C4-2B (cell line): ENCODE measurements around the gene JPT2.

Experiments used
- ZFX ChIP-seq: fragments of 450-650 bp; IDR thresholded peaks from 2 replicates; pipeline ENCODE4 v1.6.1; 2017
- TF ChIP-seq, protein P1 (sequence below): fragments of 450-650 bp; conservative IDR thresholded peaks from 2 replicates; pipeline ENCODE4 v1.5.1; 2017; ENCODE audit warnings: mild to moderate bottlenecking

DNA sequence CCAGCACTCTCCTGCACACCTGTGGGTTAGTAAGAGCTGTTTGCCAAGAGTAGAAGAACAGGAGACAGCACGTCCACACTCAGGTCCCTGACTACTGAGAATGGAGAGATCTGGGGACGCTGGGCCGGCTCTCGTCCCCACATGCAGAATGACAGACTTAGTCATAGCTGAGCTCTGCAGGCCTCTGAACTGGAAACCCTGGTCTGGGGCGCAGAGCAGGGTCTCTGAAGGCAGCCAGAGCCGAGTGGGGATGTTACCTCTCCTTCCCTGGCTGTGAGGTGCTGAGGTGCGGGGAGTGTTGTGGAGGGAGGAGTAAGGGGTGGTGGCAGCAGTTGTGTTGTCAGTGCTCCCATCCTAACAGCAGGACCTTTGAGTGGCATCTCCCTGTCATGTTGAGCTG is 7.2 kb upstream of the JPT2 start:
- TF ChIP-seq, protein P1, sequence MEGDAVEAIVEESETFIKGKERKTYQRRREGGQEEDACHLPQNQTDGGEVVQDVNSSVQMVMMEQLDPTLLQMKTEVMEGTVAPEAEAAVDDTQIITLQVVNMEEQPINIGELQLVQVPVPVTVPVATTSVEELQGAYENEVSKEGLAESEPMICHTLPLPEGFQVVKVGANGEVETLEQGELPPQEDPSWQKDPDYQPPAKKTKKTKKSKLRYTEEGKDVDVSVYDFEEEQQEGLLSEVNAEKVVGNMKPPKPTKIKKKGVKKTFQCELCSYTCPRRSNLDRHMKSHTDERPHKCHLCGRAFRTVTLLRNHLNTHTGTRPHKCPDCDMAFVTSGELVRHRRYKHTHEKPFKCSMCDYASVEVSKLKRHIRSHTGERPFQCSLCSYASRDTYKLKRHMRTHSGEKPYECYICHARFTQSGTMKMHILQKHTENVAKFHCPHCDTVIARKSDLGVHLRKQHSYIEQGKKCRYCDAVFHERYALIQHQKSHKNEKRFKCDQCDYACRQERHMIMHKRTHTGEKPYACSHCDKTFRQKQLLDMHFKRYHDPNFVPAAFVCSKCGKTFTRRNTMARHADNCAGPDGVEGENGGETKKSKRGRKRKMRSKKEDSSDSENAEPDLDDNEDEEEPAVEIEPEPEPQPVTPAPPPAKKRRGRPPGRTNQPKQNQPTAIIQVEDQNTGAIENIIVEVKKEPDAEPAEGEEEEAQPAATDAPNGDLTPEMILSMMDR = no peak
- TF ChIP-seq ZFX = no peak
